ENCODE measurements around the gene MCL1.

The MCL1 gene

GRCh38 chr1:150530491-150531159 lies 48.8 kb downstream of the MCL1 start:
- TF ChIP-seq, protein P1, sequence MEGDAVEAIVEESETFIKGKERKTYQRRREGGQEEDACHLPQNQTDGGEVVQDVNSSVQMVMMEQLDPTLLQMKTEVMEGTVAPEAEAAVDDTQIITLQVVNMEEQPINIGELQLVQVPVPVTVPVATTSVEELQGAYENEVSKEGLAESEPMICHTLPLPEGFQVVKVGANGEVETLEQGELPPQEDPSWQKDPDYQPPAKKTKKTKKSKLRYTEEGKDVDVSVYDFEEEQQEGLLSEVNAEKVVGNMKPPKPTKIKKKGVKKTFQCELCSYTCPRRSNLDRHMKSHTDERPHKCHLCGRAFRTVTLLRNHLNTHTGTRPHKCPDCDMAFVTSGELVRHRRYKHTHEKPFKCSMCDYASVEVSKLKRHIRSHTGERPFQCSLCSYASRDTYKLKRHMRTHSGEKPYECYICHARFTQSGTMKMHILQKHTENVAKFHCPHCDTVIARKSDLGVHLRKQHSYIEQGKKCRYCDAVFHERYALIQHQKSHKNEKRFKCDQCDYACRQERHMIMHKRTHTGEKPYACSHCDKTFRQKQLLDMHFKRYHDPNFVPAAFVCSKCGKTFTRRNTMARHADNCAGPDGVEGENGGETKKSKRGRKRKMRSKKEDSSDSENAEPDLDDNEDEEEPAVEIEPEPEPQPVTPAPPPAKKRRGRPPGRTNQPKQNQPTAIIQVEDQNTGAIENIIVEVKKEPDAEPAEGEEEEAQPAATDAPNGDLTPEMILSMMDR (conservative IDR thresholded peaks at IDR 0.05; ENCODE audit: low read length) = no peak
- TF ChIP-seq EZH2phosphoT487 (IDR thresholded peaks at IDR 0.05; ENCODE audit: borderline replicate concordance) = no peak
- H3K36me3 ChIP-seq (ENCODE audit: insufficient read depth, low read length) = no peaks in the 10 kb centered on the region
- no peaks in the 10 kb centered on the region for H3K79me2 ChIP-seq (ENCODE audit: insufficient read depth, low read length)
- H3F3A ChIP-seq (ENCODE audit: low read depth) = no peaks in the 10 kb centered on the region
- H3K4me1 ChIP-seq (ENCODE audit: insufficient read depth, low read length, poor library complexity, severe bottlenecking) = no peaks in the 10 kb centered on the region
- no peaks in the 10 kb centered on the region for H4K20me1 ChIP-seq (ENCODE audit: insufficient read depth, low read length, poor library complexity, severe bottlenecking)
- H2AFZ ChIP-seq (ENCODE audit: low read length) = no peak overlapping the region
- H3K9ac ChIP-seq (ENCODE audit: low read depth, low read length, poor library complexity, severe bottlenecking) = no peak overlapping the region
- H3K9me2 ChIP-seq (replicated peaks; ENCODE audit: low read depth, low read length) = no peaks in the 10 kb centered on the region
- H3K4me2 ChIP-seq (ENCODE audit: low read depth, low read length, poor library complexity, severe bottlenecking) = no peak overlapping the region
- H3K9me3 ChIP-seq (ENCODE audit: insufficient read depth, low read depth, low read length) = no peaks in the 10 kb centered on the region
- no peaks in the 10 kb centered on the region for H3K27me3 ChIP-seq (ENCODE audit: insufficient read depth, low read length, poor library complexity, severe bottlenecking)
- no peak overlapping the region for H3K4me3 ChIP-seq (ENCODE audit: low read length, poor library complexity, severe bottlenecking)

DNA sequence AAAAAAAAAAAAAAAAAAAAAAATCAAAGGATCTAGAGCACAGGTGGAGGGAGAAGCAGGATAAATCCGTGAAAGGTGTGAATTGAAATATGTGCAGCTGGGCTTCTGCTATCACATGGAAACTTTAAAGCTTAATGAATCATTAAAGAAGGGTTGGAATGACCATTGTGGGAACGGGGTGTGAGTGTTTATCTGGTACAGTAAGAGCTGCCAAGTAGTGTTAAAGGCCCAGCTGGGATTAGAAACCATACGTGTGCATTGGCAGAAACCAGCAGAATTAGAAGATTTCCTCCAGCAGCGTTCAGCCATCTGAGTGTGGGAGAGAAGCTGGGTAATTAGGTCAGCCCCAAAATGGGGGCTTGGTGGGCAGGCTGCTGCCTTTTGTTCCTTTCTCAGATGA lies 50.4 kb downstream of the MCL1 start:
- Histone ChIP-seq H3K36me3 (ENCODE audit: insufficient read depth, low read length) (no peaks in the 10 kb centered on the region), H3F3A (ENCODE audit: low read depth) (no peaks in the 10 kb centered on the region), H3K27me3 (ENCODE audit: insufficient read depth, low read length, poor library complexity, severe bottlenecking) (no peaks in the 10 kb centered on the region), H3K4me3 (ENCODE audit: low read length, poor library complexity, severe bottlenecking) (no peak overlapping the region), H4K20me1 (ENCODE audit: insufficient read depth, low read length, poor library complexity, severe bottlenecking) (no peaks in the 10 kb centered on the region), H3K9ac (ENCODE audit: low read depth, low read length, poor library complexity, severe bottlenecking) (no peak overlapping the region), H3K9me2 (replicated peaks; ENCODE audit: low read depth, low read length) (no peaks in the 10 kb centered on the region), H3K4me1 (ENCODE audit: insufficient read depth, low read length, poor library complexity, severe bottlenecking) (no peaks in the 10 kb centered on the region), H3K9me3 (ENCODE audit: insufficient read depth, low read depth, low read length) (no peaks in the 10 kb centered on the region), H3K79me2 (ENCODE audit: insufficient read depth, low read length) (no peaks in the 10 kb centered on the region), H3K4me2 (ENCODE audit: low read depth, low read length, poor library complexity, severe bottlenecking) (no peak overlapping the region), H2AFZ (ENCODE audit: low read length) (no peak overlapping the region)
- TF ChIP-seq EZH2phosphoT487 (IDR thresholded peaks at IDR 0.05; ENCODE audit: borderline replicate concordance) = no peak
- TF ChIP-seq, protein P1 (conservative IDR thresholded peaks at IDR 0.05; ENCODE audit: low read length) = no peak

- H3K9ac ChIP-seq (ENCODE audit: low read depth, low read length, poor library complexity, severe bottlenecking) = no peak overlapping the region
- H2AFZ ChIP-seq (ENCODE audit: low read length) = no peak overlapping the region
- H3K4me2 ChIP-seq (ENCODE audit: low read depth, low read length, poor library complexity, severe bottlenecking) = no peak overlapping the region
- no peak overlapping the region for H3K4me3 ChIP-seq (ENCODE audit: low read length, poor library complexity, severe bottlenecking)
- H3K4me1 ChIP-seq (ENCODE audit: insufficient read depth, low read length, poor library complexity, severe bottlenecking) = no peaks in the 10 kb centered on the region
- no peaks in the 10 kb centered on the region for H4K20me1 ChIP-seq (ENCODE audit: insufficient read depth, low read length, poor library complexity, severe bottlenecking)
- H3K9me2 ChIP-seq (replicated peaks; ENCODE audit: low read depth, low read length) = no peaks in the 10 kb centered on the region
- no peaks in the 10 kb centered on the region for H3K79me2 ChIP-seq (ENCODE audit: insufficient read depth, low read length)
- no peak for TF ChIP-seq EZH2phosphoT487 (IDR thresholded peaks at IDR 0.05; ENCODE audit: borderline replicate concordance)
- TF ChIP-seq, protein P1 (conservative IDR thresholded peaks at IDR 0.05; ENCODE audit: low read length) = no peak
- H3K27me3 ChIP-seq (ENCODE audit: insufficient read depth, low read length, poor library complexity, severe bottlenecking) = no peaks in the 10 kb centered on the region
- H3F3A ChIP-seq (ENCODE audit: low read depth) = no peaks in the 10 kb centered on the region
- no peaks in the 10 kb centered on the region for H3K9me3 ChIP-seq (ENCODE audit: insufficient read depth, low read depth, low read length)
- no peaks in the 10 kb centered on the region for H3K36me3 ChIP-seq (ENCODE audit: insufficient read depth, low read length)
Measured at GRCh38 chr1:150528196-150528595, 51.2 kb downstream of the MCL1 start.
